22Rv1 (cell line): ENCODE results near the gene IFNE.
"Not testable (repeated sequence)": the region's sequence is repeated elsewhere in the genome, so short reads cannot be mapped to it uniquely, and the experiment has no call there.

Experiments
- ZFX ChIP-seq: fragments of 450-650 bp; IDR thresholded peaks from 2 replicates; pipeline ENCODE4 v1.6.1; 2017; ENCODE audit warnings: antibody characterized with exemption, borderline replicate concordance
- TF ChIP-seq, protein P1 (sequence below): fragments of 450-650 bp; IDR thresholded peaks from 2 replicates; pipeline ENCODE4 v1.5.1; 2017; ENCODE audit warnings: mild to moderate bottlenecking

DNA sequence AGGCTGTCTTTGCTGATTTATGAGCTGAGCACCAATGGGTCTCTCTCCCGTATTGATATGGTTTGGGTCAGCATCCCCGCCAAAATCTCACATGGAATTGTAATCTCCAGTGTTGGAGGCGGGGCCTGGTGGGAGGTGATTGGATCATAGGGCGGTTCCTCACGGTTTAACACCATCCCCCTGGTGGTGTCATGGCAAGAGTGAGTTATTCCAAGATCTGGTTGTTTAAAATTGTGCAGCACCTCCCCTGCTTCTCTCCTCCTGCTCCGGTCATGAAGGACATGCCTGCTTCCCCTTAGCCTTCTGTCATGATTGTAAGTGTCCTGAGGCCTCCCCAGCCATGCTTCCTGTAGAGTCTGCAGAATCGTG is 47.1 kb downstream of the IFNE start:
- TF ChIP-seq, protein P1, sequence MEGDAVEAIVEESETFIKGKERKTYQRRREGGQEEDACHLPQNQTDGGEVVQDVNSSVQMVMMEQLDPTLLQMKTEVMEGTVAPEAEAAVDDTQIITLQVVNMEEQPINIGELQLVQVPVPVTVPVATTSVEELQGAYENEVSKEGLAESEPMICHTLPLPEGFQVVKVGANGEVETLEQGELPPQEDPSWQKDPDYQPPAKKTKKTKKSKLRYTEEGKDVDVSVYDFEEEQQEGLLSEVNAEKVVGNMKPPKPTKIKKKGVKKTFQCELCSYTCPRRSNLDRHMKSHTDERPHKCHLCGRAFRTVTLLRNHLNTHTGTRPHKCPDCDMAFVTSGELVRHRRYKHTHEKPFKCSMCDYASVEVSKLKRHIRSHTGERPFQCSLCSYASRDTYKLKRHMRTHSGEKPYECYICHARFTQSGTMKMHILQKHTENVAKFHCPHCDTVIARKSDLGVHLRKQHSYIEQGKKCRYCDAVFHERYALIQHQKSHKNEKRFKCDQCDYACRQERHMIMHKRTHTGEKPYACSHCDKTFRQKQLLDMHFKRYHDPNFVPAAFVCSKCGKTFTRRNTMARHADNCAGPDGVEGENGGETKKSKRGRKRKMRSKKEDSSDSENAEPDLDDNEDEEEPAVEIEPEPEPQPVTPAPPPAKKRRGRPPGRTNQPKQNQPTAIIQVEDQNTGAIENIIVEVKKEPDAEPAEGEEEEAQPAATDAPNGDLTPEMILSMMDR = not testable (repeated sequence)
- TF ChIP-seq ZFX = not testable (repeated sequence)
